Inflammatory macrophage treated with lipopolysaccharide for 1 hour (primary cell): ENCODE measurements around the gene ATP2B2.

Experiments
- DNase-seq, 2 donors: peaks; one replicate each; pipeline ENCODE4 v3.0.0-alpha.2; 2020 to 2022

The ATP2B2 gene

DNA sequence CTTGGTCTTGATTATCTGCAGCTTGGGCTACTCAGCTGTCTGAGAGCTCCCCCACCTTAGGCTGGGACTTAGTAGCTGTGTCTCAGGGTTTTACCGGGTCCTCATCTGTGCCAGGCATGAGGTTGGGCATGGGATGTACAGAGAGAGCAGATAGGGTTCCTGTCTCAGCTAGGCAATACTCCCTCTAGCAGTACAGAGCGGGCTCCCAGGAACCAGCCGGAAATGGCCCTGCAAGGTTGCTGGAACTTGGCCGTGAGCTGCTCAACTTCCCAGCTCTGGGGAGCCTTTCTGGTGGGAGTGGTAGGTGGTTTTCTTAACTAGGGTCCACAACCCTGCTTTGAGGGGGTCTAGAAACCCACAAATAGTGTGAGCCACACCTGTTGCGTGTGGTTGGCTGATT, 58.3 kb downstream of the ATP2B2 start:
- no peak for DNase-seq

DNA sequence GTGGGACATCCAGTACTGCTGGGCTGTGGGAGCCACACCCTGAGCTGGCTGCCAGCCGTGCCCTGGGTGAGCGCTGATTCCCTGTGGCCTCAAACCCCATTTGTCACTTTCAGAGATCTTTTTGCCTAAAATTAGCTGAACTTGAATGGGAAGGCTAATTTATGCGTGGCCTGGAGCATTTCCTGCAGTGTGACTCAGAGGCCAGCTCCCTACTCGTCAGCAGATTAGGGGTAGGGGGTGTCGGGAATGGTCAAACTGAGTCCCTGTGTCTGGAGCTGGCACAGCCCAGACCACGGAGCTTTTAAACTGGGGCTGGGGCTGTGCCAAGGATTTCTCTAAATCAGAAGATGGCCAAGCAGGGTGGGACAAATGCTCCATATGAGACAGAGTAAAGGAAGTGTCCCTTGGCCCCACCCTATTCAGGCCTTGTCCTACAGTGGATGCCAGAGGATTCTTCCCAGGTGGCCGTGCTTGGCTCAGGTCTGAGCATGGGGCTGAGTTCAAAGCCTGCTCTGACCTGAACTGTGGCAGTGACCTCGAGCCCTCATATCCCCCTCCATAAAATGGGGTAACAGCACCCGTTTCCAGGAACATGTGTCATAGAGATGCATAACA, 59.7 kb downstream of the ATP2B2 start:
- DNase-seq = no peak

DNA sequence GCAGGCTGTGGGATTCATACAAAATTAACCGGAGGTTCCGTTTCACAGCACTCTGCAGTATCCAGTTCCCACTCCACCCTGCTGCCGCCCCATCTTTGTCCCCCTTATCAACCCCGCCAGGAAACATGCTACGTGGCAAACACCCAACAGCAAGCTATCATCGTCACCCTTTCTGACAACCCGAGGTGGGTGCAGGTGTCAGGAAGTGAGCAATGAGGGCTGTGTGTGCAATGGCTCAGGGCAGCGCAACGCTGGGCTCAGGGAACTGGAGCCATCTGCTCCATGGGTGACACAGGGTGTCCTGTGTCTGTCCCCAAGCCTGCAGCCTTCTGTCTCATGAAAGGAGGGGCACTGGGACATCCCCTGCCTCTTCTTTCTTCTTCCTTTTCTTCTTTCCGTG, 60.9 kb downstream of the ATP2B2 start:
- DNase-seq = no peak

DNA sequence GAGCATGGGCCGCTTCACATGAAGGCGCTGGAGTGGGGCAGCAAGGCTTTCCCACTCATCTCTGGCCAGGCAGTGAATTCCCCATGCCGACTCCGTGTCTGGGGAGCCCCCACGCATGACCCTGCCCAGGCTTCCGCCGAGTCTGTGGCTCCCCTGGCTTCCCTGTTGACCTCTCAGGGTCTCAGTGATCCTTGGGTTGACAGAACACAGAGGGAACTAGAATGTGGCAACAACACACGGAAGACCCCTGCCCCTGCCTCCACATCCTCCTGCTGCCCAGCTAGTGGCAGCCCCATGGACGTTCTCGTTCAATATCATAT, 61.3 kb downstream of the ATP2B2 start:
- no peak for DNase-seq

GRCh38 chr3:10443272-10444109, 61.9 kb downstream of the ATP2B2 start:
- peak; percentile 28 to 47 for DNase-seq

DNA sequence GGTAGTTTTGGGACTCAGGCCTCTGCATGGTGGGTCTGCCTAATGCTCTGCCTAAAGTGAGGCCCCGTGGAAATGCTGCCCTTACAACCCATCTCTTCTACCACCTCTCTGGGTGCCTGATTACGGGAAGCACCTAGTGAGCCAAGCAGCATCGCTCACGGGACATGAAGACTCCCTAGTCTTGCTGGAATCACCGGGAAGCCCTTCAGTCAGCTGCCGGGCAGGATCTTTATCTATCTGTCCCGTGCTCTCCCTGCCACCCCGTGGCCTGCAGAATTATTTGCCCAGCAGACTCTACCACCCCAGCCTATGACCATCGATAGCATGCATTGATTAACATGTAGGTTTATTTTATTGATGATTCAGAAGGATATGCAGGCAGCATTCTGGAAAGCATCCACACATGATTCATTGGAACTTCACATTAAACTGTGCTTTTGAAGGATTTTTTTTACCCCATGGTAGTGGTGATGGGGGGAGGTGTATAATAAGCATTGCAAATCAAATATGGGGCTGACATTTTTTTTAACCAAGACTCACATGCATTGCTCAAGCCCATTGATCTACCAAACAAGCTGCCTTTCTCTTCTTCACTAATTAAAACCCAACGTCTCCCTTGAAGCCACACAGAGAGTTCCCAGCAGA, 63.1 kb downstream of the ATP2B2 start:
- no peak for DNase-seq

DNA sequence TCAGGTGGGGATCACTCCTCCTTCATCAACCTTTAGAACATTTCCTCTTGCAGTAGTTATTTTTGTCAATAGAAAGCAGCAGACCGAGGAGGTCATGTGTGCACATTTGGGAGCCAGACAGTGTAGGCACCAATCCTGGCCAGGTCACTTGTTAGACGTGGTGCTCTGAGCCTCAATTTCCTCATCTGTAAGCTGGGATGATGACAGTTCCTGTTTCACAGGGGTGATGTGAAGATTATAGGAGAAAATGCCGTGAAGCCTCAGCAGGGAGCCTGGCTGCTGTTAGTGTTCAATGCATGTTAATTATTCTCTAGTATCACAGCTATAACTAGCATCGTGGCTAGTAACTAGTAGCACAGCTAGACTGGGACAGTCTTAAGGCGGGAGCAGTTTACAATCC, 64.7 kb downstream of the ATP2B2 start:
- peak in 1 of 2 donors; percentile 50 for DNase-seq

GRCh38 chr3:10438902-10439610, 66.3 kb downstream of the ATP2B2 start:
- no peak for DNase-seq

DNA sequence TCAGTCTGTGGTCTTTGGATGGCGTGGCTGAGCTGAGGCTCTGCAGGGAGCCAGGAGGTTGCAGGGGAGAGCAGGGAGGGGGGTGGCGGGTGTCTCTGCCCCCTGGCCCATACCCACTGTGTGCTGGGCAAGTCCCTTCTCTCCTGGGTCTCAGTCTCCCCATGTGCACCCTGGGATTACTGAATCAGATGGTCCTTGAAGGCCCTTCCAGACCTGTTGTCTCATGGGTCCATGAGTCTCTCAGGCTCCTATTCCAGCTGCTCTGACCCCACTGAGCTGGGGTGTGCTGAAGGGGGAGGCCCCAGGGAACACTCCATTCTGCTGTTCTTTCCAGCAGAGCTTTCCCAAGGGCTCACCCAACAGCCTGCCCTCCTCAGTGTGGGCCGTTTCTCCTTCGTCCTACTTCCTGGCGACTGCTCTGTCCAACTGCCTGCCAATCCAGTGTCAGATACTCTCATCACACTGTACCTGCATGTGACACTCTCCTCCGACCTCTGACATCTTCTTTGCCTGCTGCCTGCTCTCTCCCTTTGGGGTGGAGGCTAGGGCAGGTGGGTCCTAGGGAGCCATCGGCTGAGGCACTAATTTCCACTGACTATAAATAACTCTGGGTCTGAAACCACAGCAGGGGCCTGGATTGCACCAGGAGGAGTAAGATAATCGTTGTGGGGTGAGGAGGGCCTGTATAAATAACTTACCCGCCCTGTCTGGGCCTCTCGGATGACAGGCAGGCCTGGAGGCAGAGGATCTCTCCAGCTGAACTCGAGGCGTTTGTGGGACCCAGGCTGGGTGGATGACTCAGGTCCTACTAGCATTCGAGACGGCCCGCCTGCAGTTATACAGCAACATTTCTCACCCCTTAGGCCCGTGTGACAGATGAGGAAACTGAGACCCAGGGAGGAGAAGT, 67.1 kb downstream of the ATP2B2 start:
- DNase-seq = peak in 1 of 2 donors; percentile 45

GRCh38 chr3:10437272-10437994, 68.0 kb downstream of the ATP2B2 start:
- DNase-seq = peak; percentile 76 to 94

- DNase-seq = no peak
Observed at GRCh38 chr3:10435850-10436249, 69.5 kb downstream of the ATP2B2 start.

GRCh38 chr3:10434938-10435336, 70.4 kb downstream of the ATP2B2 start:
- no peak for DNase-seq

DNA sequence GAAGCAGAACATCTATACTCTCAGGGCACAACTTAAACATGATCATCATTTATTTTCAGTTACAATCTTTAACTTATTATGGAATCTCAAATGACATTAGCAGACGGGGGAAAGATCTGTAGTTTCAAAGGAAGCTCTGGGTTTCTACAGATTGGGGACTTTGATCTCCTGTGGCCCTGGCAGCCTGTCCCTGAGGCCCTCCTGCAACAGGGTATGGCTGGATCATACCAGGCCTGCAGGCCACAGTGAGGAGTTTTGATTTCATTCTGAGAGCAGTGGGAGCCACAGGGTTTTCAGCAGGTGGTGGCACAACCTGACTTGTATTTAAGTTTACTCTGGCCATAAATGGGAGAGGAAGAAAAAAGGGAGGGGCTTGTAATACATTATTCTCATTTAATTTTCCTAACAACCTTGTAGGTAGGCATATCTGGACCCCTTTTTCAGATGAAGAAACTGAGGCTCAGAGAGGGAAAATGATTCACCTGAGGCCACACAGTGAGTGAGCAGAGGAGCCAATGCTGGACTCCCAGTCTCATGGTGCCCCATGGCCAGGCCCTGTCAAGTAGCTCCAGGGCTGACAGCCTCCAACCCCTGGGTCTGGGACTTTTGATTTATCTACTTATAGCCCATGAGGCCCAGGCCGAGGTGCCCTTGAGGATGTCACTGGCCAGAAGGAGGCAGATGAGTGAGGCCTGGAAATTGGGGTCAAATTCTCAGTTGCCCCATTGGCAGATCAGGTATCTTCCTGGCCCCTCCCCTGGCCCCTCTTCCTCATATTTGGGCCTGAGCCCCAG, 71.0 kb downstream of the ATP2B2 start:
- DNase-seq = no peak

- peak in 1 of 2 donors; percentile 39 for DNase-seq
Observed at GRCh38 chr3:10432931-10433330, 72.5 kb downstream of the ATP2B2 start.

- DNase-seq = no peak
Observed at GRCh38 chr3:10432156-10432845, 73.1 kb downstream of the ATP2B2 start.

DNA sequence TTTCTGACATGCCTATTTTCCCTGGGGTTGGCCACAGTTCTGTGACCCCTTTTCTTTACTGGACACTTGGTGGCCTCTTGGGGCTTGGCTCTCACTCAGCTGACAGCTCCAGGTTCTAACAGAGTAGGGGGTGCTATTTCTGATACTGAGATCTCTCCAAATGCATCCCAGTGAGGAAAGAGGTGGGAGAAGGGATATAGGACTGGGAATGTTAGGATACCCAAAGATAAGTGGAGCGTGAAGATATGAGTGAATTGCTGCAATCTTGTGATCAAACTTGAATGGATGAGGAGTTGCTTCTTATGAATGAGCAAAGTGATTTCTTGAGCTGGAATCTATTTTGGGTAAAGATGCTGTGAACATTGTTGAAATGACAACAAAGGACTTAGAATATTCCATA, 74.6 kb downstream of the ATP2B2 start:
- no peak for DNase-seq

GRCh38 chr3:10428406-10429091, 76.8 kb downstream of the ATP2B2 start:
- DNase-seq = no peak

DNA sequence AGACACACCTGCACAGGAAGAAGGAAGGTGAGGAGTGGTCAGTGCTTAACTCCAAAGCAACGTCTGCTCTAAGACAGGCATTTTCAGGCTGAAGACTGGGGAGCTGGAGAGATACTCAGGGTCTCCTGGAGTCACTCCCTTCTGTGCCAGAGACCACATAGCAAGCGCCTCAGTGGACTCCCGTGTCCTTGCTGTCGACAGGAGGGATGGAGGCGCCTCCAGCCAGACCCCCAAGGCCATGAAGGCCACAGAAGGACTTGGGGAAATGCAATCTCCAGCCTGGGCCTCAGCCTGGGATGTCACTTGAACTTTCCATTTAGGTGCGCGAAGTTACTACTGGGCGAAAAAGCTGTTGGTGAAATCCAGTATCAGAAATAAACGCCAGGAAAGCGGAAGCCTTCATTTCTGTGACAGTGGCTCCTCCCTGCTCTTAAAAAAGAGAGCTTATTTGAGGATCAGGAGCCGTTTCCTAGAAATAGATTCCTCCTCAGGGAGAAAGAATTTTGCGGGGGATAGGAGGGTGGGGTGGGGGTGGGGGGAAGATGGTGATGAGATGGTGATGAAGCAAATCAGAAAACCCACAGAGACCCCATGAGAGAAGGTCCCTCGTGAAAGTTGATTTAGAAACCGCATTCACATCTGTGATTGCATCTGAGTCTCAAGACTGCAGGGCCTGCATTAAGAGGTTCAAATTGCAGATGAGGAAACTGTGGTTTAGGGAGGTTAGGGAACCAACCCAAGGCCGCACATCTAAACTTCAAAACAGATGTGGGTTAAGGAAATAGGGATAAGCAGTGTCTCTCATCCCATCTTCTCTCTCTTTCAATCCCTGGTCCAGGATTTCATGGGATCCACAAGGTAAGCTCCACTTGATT, 78.8 kb downstream of the ATP2B2 start:
- peak in 1 of 2 donors; percentile 28 for DNase-seq
